Activated CD8-positive, alpha-beta memory T cell treated with anti-CD3 and anti-CD28 coated beads, Interleukin-2, amount 10 ng/mL, durations not matched to agents 7 days and 5 days (primary cell): ENCODE results near the gene PRXL2B. TPM values are rescaled to one million over a fixed set of nuclear protein-coding genes. Genes with fewer than 3 reads are reported as not detected.

Source experiments
- ATAC-seq: fragments of 150-1000 bp; cut with Tn5 transposase; one replicate; pipeline ENCODE4 v1.10.0; 2021; ENCODE audit warnings: moderate library complexity
- CTCF ChIA-PET: fragments of 350-600 bp; sonication (Branson Sonifier 250); formaldehyde crosslinking; loops from one replicate; lab custom pipeline; 2021; ENCODE audit warnings: antibody characterized with exemption; lab: Charles Lee
- DNase-seq: peaks from one replicate; pipeline ENCODE4 v3.0.0-alpha.2; 2020
- H3K27ac Mint-ChIP-seq: one replicate; pipeline ENCODE4 v1.8.0; 2021; ENCODE audit warnings: mild to moderate bottlenecking, mixed read lengths
- H3K27me3 Mint-ChIP-seq: one replicate; pipeline ENCODE4 v1.8.0; 2021; ENCODE audit warnings: mixed read lengths
- H3K36me3 Mint-ChIP-seq: one replicate; pipeline ENCODE4 v1.8.0; 2021; ENCODE audit warnings: mild to moderate bottlenecking, mixed read lengths
- H3K4me1 Mint-ChIP-seq: one replicate; pipeline ENCODE4 v1.8.0; 2021; ENCODE audit warnings: mixed read lengths
- H3K4me3 Mint-ChIP-seq: one replicate; pipeline ENCODE4 v1.8.0; 2021; ENCODE audit warnings: mild to moderate bottlenecking, moderate library complexity, mixed read lengths
- H3K9me3 Mint-ChIP-seq: one replicate; pipeline ENCODE4 v1.8.0; 2022; ENCODE audit warnings: low read depth, mixed read lengths
- total RNA-seq, 2 experiments: library from RNA; stranded (reverse); gene quantifications; one replicate each; pipeline ENCODE4 v1.2.3, GENCODE V29; 2021

PRXL2B gene
- 10 to 100 TPM; 22.4 to 26.2 TPM for total RNA-seq

GRCh38 chr1:2586154-2587070, at the start of gene PRXL2B:
TSS of gene PRXL2B (plus strand) at chr1:2586777. CDS start at chr1:2586886, 109 bp downstream.
- Mint-ChIP-seq H3K27me3 (no peaks in the 10 kb centered on the region), H3K36me3 (no peaks in the 10 kb centered on the region)

DNA sequence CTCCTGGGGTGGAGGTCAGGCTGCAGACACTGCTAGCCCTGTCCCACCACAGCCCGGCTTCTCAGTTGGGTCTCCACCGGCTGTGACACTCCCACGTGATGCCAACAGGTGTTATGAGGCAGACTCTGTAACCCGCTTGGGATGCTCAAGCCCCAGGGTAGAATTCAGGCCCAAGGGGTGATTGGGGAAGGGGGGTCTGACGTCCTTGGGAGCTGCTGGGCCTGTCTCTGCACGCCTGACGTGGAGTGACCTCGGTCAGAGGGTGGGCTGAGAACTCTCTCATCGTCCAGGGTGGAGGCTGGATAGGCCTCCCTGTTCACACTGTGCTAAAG, 48.8 kb upstream of the PRXL2B start:
- H3K9me3 Mint-ChIP-seq: no peaks in the 10 kb centered on the region
- H3K4me3 Mint-ChIP-seq: no peak overlapping the region
- peaks cover 2% of the 10 kb centered on the region for H3K4me1 Mint-ChIP-seq
- no peak overlapping the region for H3K27ac Mint-ChIP-seq
- no peak for ATAC-seq
- no peaks in the 10 kb centered on the region for H3K36me3 Mint-ChIP-seq
- peaks cover 31% of the 10 kb centered on the region for H3K27me3 Mint-ChIP-seq
- no peak for DNase-seq
- CTCF ChIA-PET: no interaction called here

More at GRCh38 chr1:2586154-2587070, at the start of gene PRXL2B:
- peak; percentile 99 for DNase-seq
- Mint-ChIP-seq H3K27ac (peak within 1 kb of the TSS; percentile 93), H3K9me3 (no peaks in the 10 kb centered on the region), H3K4me1 (peaks cover 35% of the 10 kb centered on the region), H3K4me3 (peak within 1 kb of the TSS; percentile 82)
- CTCF ChIA-PET: interaction anchor here (0.7 to 6.3 kb wide), 17 partner anchors 8 to 391 kb away, joined by 3 to 68 read pairs (median 4); partner anchors contain the start of genes FAAP20, PEX10 and TNFRSF14
- peak; percentile 82 for ATAC-seq

GRCh38 chr1:2538376-2538775, 48.2 kb upstream of the PRXL2B start:
- DNase-seq: no peak
- no peaks in the 10 kb centered on the region for H3K36me3 Mint-ChIP-seq
- H3K27me3 Mint-ChIP-seq: peaks cover 30% of the 10 kb centered on the region
- no peaks in the 10 kb centered on the region for H3K9me3 Mint-ChIP-seq
- CTCF ChIA-PET: no interaction called here
- no peak overlapping the region for H3K4me3 Mint-ChIP-seq
- peaks cover 2% of the 10 kb centered on the region for H3K4me1 Mint-ChIP-seq
- no peak for ATAC-seq
- H3K27ac Mint-ChIP-seq: no peak overlapping the region

DNA sequence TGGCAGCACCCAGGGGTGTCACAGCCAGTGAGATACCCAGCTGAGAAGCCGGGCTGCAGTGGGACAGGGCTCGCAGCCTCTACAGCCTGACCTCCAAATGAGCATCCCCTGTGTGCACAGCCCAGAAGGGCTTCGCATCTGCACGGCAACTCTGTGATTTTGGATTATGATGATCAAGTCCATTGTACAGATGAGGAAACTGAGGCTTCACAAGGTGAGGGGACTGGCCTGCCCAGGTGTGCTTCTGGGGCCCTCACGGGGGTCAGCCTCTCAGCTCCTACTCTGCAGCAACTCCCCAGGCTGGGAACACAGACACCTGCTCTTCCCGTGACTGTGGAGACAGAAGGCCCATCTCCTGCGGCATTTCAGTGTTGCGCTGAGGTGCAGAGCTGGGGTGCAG, 47.7 kb upstream of the PRXL2B start:
- CTCF ChIA-PET: interaction anchor here (1.8 kb wide), 1 partner anchor 14 kb away, joined by 3 read pairs; no protein-coding TSS in a partner anchor
- ATAC-seq (no peak), DNase-seq (no peak)
- peaks cover 30% of the 10 kb centered on the region for H3K27me3 Mint-ChIP-seq
- H3K4me3 Mint-ChIP-seq: no peak overlapping the region
- H3K4me1 Mint-ChIP-seq: peaks cover 2% of the 10 kb centered on the region
- no peaks in the 10 kb centered on the region for H3K36me3 Mint-ChIP-seq
- H3K9me3 Mint-ChIP-seq: no peaks in the 10 kb centered on the region
- H3K27ac Mint-ChIP-seq: no peak overlapping the region

DNA sequence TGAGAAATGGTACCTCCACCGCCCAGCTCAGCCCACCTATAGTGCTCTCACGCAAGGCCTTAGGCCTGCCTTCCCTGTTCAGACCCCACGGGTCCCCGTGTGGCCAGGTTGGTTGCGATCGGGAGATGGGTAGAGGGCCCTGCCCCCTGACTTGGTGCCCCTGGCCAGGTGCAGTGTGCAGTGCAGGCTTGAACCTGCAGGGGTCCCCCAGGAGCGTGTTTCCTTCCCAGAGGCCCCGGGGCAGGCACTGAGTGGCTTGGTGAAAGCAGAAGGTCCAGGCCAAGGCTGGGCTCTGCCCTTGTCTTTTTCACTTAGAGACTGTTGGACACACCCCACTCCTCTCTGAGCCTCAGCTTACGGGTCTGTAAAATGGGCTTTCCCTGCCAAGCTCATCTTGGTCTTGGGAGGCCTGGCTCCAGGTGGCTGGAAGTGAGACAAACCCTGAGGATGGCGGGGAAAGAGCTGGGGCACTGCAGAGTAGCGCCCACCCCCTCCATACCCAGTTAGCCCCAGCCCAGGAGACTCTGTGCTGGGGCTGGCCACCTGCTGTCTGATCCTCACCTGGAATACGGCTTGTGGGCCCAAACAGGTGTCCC, 47.2 kb upstream of the PRXL2B start:
- no peak overlapping the region for H3K4me3 Mint-ChIP-seq
- no peak for DNase-seq
- peak; percentile 40 for ATAC-seq
- peaks cover 2% of the 10 kb centered on the region for H3K4me1 Mint-ChIP-seq
- H3K9me3 Mint-ChIP-seq: no peaks in the 10 kb centered on the region
- no peaks in the 10 kb centered on the region for H3K36me3 Mint-ChIP-seq
- no peak overlapping the region for H3K27ac Mint-ChIP-seq
- H3K27me3 Mint-ChIP-seq: peaks cover 30% of the 10 kb centered on the region
- CTCF ChIA-PET: interaction anchor here (1.8 kb wide), 1 partner anchor 15 kb away, joined by 3 read pairs; no protein-coding TSS in a partner anchor

GRCh38 chr1:2540816-2541492, 45.6 kb upstream of the PRXL2B start:
- H3K4me1 Mint-ChIP-seq: peaks cover 3% of the 10 kb centered on the region
- ATAC-seq (no peak), DNase-seq (no peak)
- no peak overlapping the region for H3K27ac Mint-ChIP-seq
- peaks cover 26% of the 10 kb centered on the region for H3K27me3 Mint-ChIP-seq
- H3K9me3 Mint-ChIP-seq: no peaks in the 10 kb centered on the region
- H3K4me3 Mint-ChIP-seq: no peak overlapping the region
- no peaks in the 10 kb centered on the region for H3K36me3 Mint-ChIP-seq
- CTCF ChIA-PET: interaction anchor here (0.6 to 1.8 kb wide), 5 partner anchors 10 to 884 kb away, joined by 3 read pairs; partner anchors contain the start of gene PANK4

DNA sequence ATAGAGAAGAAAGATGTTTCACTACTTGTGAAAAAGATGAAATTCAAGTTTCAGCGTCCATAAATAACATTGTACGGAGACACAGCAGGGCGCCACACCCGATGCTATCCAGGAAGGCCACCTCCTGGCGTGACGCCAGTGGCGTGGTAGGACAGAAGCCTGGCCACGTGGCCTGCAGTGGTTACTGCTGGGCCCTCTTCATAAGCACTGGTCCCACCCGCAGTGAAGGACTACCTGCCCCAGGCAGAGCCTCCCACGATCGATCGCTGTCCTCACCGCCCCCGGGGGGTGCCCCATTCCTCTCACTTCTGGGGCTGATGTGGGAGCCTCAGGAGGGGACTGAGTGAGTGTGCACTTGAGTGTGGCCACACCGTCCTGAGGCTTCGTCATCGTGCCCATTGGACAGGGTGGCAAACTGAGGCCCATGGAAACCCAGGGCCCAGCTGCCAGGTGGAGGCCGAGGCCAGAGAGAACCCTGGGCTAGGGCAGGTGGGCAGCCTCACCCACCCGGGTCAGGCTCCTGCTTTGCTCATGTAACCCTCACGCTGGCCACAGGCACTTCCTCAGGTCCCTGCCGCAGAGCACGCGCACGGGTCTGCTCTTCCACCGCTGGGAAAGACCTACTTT, 44.8 kb upstream of the PRXL2B start:
- DNase-seq (no peak), ATAC-seq (no peak)
- Mint-ChIP-seq H3K4me3 (no peak overlapping the region), H3K4me1 (peaks cover 3% of the 10 kb centered on the region), H3K27me3 (peaks cover 22% of the 10 kb centered on the region), H3K9me3 (no peaks in the 10 kb centered on the region), H3K36me3 (no peaks in the 10 kb centered on the region), H3K27ac (no peak overlapping the region)
- CTCF ChIA-PET: interaction anchor here (0.6 to 1.2 kb wide), 3 partner anchors 16 to 346 kb away, joined by 3 to 5 read pairs (median 3); partner anchors contain the start of gene PANK4

- Mint-ChIP-seq H3K4me3 (no peak overlapping the region), H3K9me3 (no peaks in the 10 kb centered on the region), H3K27me3 (peaks cover 22% of the 10 kb centered on the region), H3K27ac (no peak overlapping the region), H3K4me1 (peaks cover 3% of the 10 kb centered on the region), H3K36me3 (no peaks in the 10 kb centered on the region)
- DNase-seq (no peak), ATAC-seq (no peak)
- CTCF ChIA-PET: interaction anchor here (1.2 kb wide), 1 partner anchor 18 kb away, joined by 5 read pairs; no protein-coding TSS in a partner anchor
Measured at GRCh38 chr1:2542246-2542915, 44.2 kb upstream of the PRXL2B start.

DNA sequence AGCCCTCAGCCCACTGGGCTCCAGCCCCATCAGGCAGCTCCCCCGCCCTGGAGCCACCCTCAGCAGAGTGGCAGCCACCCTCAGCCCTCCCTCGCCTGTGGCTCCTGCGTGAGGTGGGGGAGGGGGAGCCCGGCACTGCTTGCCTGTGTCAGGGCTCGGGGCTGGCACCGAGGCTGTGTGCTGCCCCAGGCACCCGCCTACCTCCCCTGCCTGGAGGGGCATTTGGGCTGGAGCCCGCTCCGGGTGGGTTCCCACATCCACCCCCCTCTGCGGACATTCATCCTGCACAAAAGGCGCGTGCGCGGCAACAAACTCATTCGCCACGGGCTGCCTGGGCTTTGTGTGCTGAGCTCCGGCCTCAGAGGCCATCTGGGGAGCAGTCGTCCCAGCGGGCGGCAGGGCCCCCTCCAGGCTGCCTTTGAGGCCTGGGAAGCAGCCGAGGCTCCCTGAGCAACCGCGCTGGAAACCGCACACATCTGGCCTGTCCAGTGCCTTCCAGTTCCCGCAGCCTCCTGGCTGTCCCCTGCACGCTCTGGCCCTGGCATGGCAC, 43.0 kb upstream of the PRXL2B start:
- CTCF ChIA-PET: interaction anchor here (1.2 to 6.9 kb wide), 3 partner anchors 13 to 128 kb away, joined by 4 to 95 read pairs (median 15); partner anchors contain the start of genes PANK4 and TNFRSF14
- no peak for ATAC-seq

DNA sequence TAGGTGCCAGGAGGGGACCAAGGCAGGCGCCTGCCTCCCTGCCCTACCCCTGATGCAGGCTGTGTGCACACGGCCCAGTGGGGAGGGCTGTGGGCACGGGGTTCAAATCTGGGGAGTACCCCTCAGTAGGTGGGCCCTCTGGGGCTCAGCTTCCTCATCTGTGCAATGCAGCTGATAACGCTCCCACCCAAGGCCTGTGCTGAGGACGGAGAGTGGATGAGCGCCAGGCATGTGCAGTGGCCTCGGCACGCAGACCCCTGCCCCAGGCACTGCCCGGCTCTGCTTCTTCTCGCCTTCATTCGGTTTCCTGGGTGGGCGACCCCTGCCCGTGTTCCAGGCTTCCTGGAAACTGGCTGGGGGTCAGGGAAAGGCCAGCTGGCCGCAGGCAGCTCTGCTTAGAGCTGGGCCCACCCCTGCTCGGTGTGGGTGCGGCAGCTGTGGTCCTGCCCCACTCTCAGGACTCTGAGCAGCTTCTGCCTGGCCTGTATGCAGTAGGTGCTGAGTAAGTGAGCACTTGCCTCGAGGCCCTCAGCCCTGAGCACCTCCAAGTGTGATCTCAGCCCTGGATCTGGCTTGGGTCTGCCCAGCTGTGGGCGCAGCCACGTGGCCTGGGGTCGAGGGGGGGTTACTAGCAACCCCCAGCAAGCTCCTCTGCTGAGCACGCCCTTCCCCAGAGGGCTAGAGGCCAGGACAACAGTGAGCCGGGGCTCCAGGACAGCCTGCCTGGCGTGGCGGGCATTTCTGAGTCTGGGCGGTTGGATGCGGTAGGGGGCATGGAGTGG, 42.3 kb upstream of the PRXL2B start:
- Mint-ChIP-seq H3K27ac (no peak overlapping the region), H3K4me1 (peaks cover 14% of the 10 kb centered on the region), H3K27me3 (peaks cover 13% of the 10 kb centered on the region), H3K9me3 (no peaks in the 10 kb centered on the region), H3K36me3 (no peaks in the 10 kb centered on the region), H3K4me3 (no peak overlapping the region)
- CTCF ChIA-PET: interaction anchor here (1.2 to 6.9 kb wide), 3 partner anchors 12 to 128 kb away, joined by 4 to 95 read pairs (median 15); partner anchors contain the start of genes PANK4 and TNFRSF14
- no peak for DNase-seq
- ATAC-seq: no peak

More for the DNA sequence above, 43.0 kb upstream of the PRXL2B start:
- Mint-ChIP-seq H3K4me3 (no peak overlapping the region), H3K9me3 (no peaks in the 10 kb centered on the region), H3K36me3 (no peaks in the 10 kb centered on the region), H3K27ac (no peak overlapping the region), H3K4me1 (peaks cover 8% of the 10 kb centered on the region), H3K27me3 (peaks cover 18% of the 10 kb centered on the region)
- DNase-seq: peak; percentile 54

DNA sequence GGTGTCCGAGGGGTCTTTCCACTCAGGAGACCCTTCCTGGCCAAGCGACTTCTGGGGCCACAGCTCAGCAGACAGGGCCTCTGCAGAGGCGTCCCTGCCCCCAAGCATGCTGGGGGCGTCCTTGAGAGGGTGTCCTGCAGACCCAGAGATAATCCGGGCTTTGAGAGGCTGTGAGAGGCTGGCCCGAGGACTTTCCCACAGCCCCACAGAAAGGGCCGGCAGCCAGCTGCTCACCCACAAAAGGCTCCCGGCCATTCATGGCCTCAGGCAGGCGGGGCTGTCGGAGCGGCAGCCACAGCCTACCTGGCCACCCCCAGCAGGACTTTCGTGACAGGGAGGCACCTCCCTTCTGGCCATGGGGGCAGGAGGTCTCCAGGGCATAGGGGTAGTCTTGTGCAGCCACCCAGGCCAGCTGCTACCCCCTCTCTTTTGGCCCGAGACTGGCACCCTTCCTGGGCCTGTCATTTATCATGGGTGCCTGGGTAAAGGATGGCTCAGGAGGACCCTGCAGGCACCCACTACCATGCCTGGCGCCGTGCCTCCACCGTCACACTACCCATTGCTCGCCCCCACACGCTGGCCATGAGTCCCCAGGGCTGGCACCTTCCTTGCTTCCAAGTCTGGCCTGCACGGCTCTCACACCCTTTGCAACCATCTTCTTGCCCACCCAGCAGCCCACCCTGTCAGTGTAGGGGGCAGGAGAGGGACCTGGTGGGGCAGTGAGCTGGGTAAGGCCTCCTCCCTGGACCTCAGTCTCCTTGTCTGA, 41.5 kb upstream of the PRXL2B start:
- no peak overlapping the region for H3K4me3 Mint-ChIP-seq
- no peaks in the 10 kb centered on the region for H3K9me3 Mint-ChIP-seq
- ATAC-seq (no peak), DNase-seq (no peak)
- H3K36me3 Mint-ChIP-seq: no peaks in the 10 kb centered on the region
- CTCF ChIA-PET: interaction anchor here (1.1 to 6.9 kb wide), 5 partner anchors 11 to 129 kb away, joined by 3 to 95 read pairs (median 15); partner anchors contain the start of genes HES5, PANK4 and TNFRSF14
- peaks cover 19% of the 10 kb centered on the region for H3K4me1 Mint-ChIP-seq
- H3K27ac Mint-ChIP-seq: no peak overlapping the region
- H3K27me3 Mint-ChIP-seq: peaks cover 13% of the 10 kb centered on the region
